Measurements from ENCODE around the gene MAPKAP1.

DNA sequence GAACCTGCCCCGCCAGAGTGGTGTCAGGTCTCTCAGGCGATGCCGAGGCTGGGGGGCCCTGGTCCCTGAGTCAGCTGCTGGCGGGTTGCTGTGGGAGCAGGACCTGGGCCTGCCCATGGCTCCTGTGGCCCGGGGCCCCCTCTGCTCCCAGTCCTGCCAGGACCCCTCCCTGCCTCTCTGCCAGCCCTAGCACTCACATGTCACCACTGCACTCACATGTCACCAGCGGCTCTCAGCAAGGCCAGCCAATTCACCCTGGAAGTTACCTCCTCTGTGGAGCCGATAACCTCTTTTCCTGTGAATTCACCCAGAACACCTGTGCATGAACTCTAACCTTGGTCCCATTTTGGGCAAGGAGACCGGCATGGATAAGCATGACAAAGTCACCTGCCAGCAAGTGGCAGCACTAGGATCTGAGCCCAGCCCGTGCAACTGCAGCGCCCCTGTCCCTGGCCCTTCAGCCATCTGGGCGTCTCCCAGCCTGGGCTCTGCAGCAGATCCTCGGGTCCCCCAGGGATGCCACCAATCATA is 275.2 kb downstream of the MAPKAP1 start:
- TF ChIP-seq SRF (CRISPR knock-in tag; IDR thresholded peaks at IDR 0.05) (no peak), MEF2D (tag; conservative IDR thresholded peaks at IDR 0.05; ENCODE audit: low read depth) (no peak), HDGF (IDR thresholded peaks at IDR 0.05) (no peak), ZFP1 (CRISPR knock-in tag; IDR thresholded peaks at IDR 0.05) (no peak), FOXJ3 (CRISPR knock-in tag; IDR thresholded peaks at IDR 0.05) (no peak), PTRF (tag; IDR thresholded peaks at IDR 0.05) (no peak), HNRNPL (IDR thresholded peaks at IDR 0.05; ENCODE audit: low read depth, low read length) (no peak), ZNF780A (CRISPR knock-in tag; IDR thresholded peaks at IDR 0.05) (no peak), CREB1 (IDR thresholded peaks at IDR 0.05) (no peak), CREB1 (CRISPR knock-in tag; IDR thresholded peaks at IDR 0.05) (no peak), MTA1 (IDR thresholded peaks at IDR 0.05; ENCODE audit: borderline replicate concordance) (no peak), ZNF146 (CRISPR knock-in tag; IDR thresholded peaks at IDR 0.05; ENCODE audit: unreplicated experiment) (no peak), PCBP2 (IDR thresholded peaks at IDR 0.05; ENCODE audit: low read depth, low read length, poor library complexity, severe bottlenecking) (no peak)
- TF ChIP-seq, protein P1, sequence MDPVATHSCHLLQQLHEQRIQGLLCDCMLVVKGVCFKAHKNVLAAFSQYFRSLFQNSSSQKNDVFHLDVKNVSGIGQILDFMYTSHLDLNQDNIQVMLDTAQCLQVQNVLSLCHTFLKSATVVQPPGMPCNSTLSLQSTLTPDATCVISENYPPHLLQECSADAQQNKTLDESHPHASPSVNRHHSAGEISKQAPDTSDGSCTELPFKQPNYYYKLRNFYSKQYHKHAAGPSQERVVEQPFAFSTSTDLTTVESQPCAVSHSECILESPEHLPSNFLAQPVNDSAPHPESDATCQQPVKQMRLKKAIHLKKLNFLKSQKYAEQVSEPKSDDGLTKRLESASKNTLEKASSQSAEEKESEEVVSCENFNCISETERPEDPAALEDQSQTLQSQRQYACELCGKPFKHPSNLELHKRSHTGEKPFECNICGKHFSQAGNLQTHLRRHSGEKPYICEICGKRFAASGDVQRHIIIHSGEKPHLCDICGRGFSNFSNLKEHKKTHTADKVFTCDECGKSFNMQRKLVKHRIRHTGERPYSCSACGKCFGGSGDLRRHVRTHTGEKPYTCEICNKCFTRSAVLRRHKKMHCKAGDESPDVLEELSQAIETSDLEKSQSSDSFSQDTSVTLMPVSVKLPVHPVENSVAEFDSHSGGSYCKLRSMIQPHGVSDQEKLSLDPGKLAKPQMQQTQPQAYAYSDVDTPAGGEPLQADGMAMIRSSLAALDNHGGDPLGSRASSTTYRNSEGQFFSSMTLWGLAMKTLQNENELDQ (CRISPR knock-in tag; IDR thresholded peaks at IDR 0.05; ENCODE audit: borderline replicate concordance): no peak
- TF ChIP-seq, protein P2, sequence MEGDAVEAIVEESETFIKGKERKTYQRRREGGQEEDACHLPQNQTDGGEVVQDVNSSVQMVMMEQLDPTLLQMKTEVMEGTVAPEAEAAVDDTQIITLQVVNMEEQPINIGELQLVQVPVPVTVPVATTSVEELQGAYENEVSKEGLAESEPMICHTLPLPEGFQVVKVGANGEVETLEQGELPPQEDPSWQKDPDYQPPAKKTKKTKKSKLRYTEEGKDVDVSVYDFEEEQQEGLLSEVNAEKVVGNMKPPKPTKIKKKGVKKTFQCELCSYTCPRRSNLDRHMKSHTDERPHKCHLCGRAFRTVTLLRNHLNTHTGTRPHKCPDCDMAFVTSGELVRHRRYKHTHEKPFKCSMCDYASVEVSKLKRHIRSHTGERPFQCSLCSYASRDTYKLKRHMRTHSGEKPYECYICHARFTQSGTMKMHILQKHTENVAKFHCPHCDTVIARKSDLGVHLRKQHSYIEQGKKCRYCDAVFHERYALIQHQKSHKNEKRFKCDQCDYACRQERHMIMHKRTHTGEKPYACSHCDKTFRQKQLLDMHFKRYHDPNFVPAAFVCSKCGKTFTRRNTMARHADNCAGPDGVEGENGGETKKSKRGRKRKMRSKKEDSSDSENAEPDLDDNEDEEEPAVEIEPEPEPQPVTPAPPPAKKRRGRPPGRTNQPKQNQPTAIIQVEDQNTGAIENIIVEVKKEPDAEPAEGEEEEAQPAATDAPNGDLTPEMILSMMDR (IDR thresholded peaks at IDR 0.05 in 2 of 3, conservative IDR thresholded peaks at IDR 0.05 in 1 of 3; ENCODE audit: insufficient read depth in 2 of 3, low read depth in 1 of 3, low read length in 3 of 3): no peak

Data from K562 (cell line).